HG03025 (cell line): ENCODE data around the gene TBC1D1.

Source experiments
- ATAC-seq: cut with Tn5 transposase; IDR thresholded peaks from one replicate; pipeline ENCODE4 v1.9.1; 2021; ENCODE audit warnings: mild to moderate bottlenecking, moderate library complexity; ENCODE audit not compliant: unreplicated experiment, low FRiP score

The TBC1D1 gene

GRCh38 chr4:37890801-37891259, at the start of gene TBC1D1:
Gene TBC1D1 (plus strand): TSS chr4:37891084. CDS start chr4:37902096, 11,012 bp downstream.
- peak; percentile 23 for ATAC-seq

GRCh38 chr4:37844204-37844603, 46.7 kb upstream of the TBC1D1 start:
- no peak for ATAC-seq

GRCh38 chr4:37845201-37845600, 45.7 kb upstream of the TBC1D1 start:
- no peak for ATAC-seq

- no peak for ATAC-seq
Measured at GRCh38 chr4:37847311-37847884, 43.5 kb upstream of the TBC1D1 start.

- no peak for ATAC-seq
Measured at GRCh38 chr4:37852376-37852775, 38.5 kb upstream of the TBC1D1 start.

- ATAC-seq = no peak
Measured at GRCh38 chr4:37858112-37858511, 32.8 kb upstream of the TBC1D1 start.

GRCh38 chr4:37858872-37859271, 32.0 kb upstream of the TBC1D1 start:
- ATAC-seq = no peak

GRCh38 chr4:37860266-37860665, 30.6 kb upstream of the TBC1D1 start:
- no peak for ATAC-seq

GRCh38 chr4:37862961-37863360, 27.9 kb upstream of the TBC1D1 start:
- ATAC-seq = no peak

GRCh38 chr4:37864786-37865185, 26.1 kb upstream of the TBC1D1 start:
- no peak for ATAC-seq

- no peak for ATAC-seq
Measured at GRCh38 chr4:37865450-37865849, 25.4 kb upstream of the TBC1D1 start.

- no peak for ATAC-seq
Measured at GRCh38 chr4:37867102-37867501, 23.8 kb upstream of the TBC1D1 start.

- no peak for ATAC-seq
Measured at GRCh38 chr4:37868238-37868637, 22.6 kb upstream of the TBC1D1 start.

- ATAC-seq = no peak
Measured at GRCh38 chr4:37872310-37872988, 18.4 kb upstream of the TBC1D1 start.

GRCh38 chr4:37873386-37873785, 17.5 kb upstream of the TBC1D1 start:
- ATAC-seq = no peak

GRCh38 chr4:37876156-37876555, 14.7 kb upstream of the TBC1D1 start:
- no peak for ATAC-seq

- ATAC-seq = no peak
Measured at GRCh38 chr4:37879365-37879764, 11.5 kb upstream of the TBC1D1 start.

GRCh38 chr4:37881811-37882210, 9.1 kb upstream of the TBC1D1 start:
- ATAC-seq = no peak

GRCh38 chr4:37882665-37883296, 8.1 kb upstream of the TBC1D1 start:
- ATAC-seq = no peak

GRCh38 chr4:37884855-37885487, 5.9 kb upstream of the TBC1D1 start:
- no peak for ATAC-seq

GRCh38 chr4:37885496-37885895, 5.4 kb upstream of the TBC1D1 start:
- no peak for ATAC-seq
